Erythroblast (primary cell): ENCODE measurements around the gene MRFAP1L1.

Source experiments
- GATA1 ChIP-seq: IDR thresholded peaks from 2 replicates; pipeline ENCODE4 v1.6.1; 2011; ENCODE audit warnings: low read depth, mild to moderate bottlenecking, control low read depth, low read length, moderate library complexity
- POLR2A ChIP-seq: IDR thresholded peaks from 2 replicates; pipeline ENCODE4 v1.6.1; 2011; ENCODE audit warnings: mild to moderate bottlenecking, low read length

DNA sequence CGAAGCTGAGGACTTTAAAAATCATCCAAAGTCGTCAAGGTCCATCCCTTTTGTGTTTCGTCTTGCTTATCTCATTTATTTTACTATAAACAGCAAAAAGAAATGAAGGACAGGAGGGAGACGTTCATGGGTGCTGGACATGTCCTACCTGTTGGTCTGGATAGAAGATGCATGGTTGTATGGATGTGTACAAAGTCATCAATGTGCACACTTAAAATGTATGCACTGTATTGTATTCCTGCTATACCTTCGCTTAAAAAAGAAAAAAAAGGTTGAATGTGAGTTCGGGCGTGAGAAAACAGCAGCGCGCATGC, 6.0 kb upstream of the MRFAP1L1 start:
- TF ChIP-seq POLR2A (no peak), GATA1 (no peak)
